ENCODE data around the gene AHSP.

- TF ChIP-seq CTCF (conservative IDR thresholded peaks at IDR 0.05) = no peak
- no peak for TF ChIP-seq EZH2 (IDR thresholded peaks at IDR 0.05; ENCODE audit: low read depth)
These were observed 41.7 kb upstream of the AHSP start for GRCh38 chr16:31486045-31486444.

Measured in PC-9 (cell line).